Measurements from ENCODE around the gene PRKCB.

DNA sequence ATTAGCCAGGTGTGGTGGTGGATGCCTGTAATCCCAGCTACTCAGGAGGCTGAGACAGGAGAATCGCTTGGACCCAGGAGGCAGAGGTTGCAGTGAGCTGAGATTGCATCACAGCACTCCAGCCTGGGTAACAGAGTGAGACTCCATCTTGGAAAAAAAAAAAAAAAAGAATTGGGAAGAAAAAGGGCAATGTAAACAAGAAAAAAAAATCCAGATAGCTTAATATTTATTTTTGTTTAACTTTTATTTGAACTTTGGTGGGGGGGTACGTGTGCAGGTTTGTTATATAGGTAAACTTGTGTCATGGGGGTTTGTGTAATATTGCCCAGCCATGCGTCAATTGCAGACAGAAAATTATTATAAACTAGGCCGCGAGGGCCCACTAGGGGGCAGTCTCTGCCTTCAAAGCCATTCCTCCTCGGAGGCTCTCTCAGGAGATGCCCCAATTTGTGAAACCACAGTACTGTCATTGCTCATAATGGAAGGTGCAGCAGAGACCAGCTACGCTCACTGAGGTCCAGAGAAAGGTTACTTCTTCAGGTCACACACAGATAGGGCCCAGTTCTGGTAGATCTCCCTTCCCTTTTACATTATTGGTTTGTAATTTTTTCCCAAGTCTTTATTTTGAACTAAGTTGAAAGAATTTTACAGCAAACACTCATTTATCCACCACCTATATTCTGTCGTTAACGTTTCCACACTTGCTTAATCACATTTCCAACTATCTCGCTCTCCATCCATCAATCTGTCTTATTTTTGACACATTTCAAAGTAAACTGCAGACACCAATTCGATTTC is 206.2 kb downstream of the PRKCB start:
- TF ChIP-seq, protein P1, sequence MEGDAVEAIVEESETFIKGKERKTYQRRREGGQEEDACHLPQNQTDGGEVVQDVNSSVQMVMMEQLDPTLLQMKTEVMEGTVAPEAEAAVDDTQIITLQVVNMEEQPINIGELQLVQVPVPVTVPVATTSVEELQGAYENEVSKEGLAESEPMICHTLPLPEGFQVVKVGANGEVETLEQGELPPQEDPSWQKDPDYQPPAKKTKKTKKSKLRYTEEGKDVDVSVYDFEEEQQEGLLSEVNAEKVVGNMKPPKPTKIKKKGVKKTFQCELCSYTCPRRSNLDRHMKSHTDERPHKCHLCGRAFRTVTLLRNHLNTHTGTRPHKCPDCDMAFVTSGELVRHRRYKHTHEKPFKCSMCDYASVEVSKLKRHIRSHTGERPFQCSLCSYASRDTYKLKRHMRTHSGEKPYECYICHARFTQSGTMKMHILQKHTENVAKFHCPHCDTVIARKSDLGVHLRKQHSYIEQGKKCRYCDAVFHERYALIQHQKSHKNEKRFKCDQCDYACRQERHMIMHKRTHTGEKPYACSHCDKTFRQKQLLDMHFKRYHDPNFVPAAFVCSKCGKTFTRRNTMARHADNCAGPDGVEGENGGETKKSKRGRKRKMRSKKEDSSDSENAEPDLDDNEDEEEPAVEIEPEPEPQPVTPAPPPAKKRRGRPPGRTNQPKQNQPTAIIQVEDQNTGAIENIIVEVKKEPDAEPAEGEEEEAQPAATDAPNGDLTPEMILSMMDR (IDR thresholded peaks at IDR 0.05; ENCODE audit: low read depth, low read length, missing input control): peak; percentile 68
- TF ChIP-seq, protein P2, sequence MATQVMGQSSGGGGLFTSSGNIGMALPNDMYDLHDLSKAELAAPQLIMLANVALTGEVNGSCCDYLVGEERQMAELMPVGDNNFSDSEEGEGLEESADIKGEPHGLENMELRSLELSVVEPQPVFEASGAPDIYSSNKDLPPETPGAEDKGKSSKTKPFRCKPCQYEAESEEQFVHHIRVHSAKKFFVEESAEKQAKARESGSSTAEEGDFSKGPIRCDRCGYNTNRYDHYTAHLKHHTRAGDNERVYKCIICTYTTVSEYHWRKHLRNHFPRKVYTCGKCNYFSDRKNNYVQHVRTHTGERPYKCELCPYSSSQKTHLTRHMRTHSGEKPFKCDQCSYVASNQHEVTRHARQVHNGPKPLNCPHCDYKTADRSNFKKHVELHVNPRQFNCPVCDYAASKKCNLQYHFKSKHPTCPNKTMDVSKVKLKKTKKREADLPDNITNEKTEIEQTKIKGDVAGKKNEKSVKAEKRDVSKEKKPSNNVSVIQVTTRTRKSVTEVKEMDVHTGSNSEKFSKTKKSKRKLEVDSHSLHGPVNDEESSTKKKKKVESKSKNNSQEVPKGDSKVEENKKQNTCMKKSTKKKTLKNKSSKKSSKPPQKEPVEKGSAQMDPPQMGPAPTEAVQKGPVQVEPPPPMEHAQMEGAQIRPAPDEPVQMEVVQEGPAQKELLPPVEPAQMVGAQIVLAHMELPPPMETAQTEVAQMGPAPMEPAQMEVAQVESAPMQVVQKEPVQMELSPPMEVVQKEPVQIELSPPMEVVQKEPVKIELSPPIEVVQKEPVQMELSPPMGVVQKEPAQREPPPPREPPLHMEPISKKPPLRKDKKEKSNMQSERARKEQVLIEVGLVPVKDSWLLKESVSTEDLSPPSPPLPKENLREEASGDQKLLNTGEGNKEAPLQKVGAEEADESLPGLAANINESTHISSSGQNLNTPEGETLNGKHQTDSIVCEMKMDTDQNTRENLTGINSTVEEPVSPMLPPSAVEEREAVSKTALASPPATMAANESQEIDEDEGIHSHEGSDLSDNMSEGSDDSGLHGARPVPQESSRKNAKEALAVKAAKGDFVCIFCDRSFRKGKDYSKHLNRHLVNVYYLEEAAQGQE (IDR thresholded peaks at IDR 0.05): no peak
